MV-4-11 (cell line): ENCODE results near the gene ZNF536.
A peak's percentile ranks its signal among the peaks of the same experiment; 100 is the strongest.

Source experiments
- DNase-seq: peaks from one replicate; lab custom pipeline; 2025; lab: John Stamatoyannopoulos, UW

Gene ZNF536

GRCh38 chr19:30563691-30564090 is 191.5 kb downstream of the ZNF536 start:
- DNase-seq: no peak

- no peak for DNase-seq
Observed at GRCh38 chr19:30564551-30565011, 192.4 kb downstream of the ZNF536 start.

GRCh38 chr19:30565636-30566035 is 193.5 kb downstream of the ZNF536 start:
- no peak for DNase-seq

GRCh38 chr19:30566681-30567420 is 194.7 kb downstream of the ZNF536 start:
- no peak for DNase-seq

GRCh38 chr19:30567536-30568232 is 195.5 kb downstream of the ZNF536 start:
- DNase-seq: no peak

GRCh38 chr19:30570194-30570593 is 198.0 kb downstream of the ZNF536 start:
- DNase-seq: no peak

- DNase-seq: no peak
Observed at GRCh38 chr19:30577551-30578105, 205.4 kb downstream of the ZNF536 start.

GRCh38 chr19:30579419-30579818 is 207.2 kb downstream of the ZNF536 start:
- DNase-seq: no peak

- DNase-seq: no peak
Observed at GRCh38 chr19:30580673-30581072, 208.5 kb downstream of the ZNF536 start.

GRCh38 chr19:30584090-30584489 is 211.9 kb downstream of the ZNF536 start:
- no peak for DNase-seq

- DNase-seq: no peak
Observed at GRCh38 chr19:30587869-30588268, 215.7 kb downstream of the ZNF536 start.

GRCh38 chr19:30590596-30591229 is 218.5 kb downstream of the ZNF536 start:
- DNase-seq: peak; percentile 53

GRCh38 chr19:30593356-30593755 is 221.2 kb downstream of the ZNF536 start:
- DNase-seq: peak; percentile 8

- DNase-seq: no peak
Observed at GRCh38 chr19:30593975-30594745, 222.0 kb downstream of the ZNF536 start.

- no peak for DNase-seq
Observed at GRCh38 chr19:30596268-30596667, 224.1 kb downstream of the ZNF536 start.

GRCh38 chr19:30596813-30597399 is 224.7 kb downstream of the ZNF536 start:
- DNase-seq: no peak

GRCh38 chr19:30598688-30599087 is 226.5 kb downstream of the ZNF536 start:
- DNase-seq: no peak

GRCh38 chr19:30602661-30603350 is 230.6 kb downstream of the ZNF536 start:
- DNase-seq: no peak

GRCh38 chr19:30604657-30605056 is 232.5 kb downstream of the ZNF536 start:
- no peak for DNase-seq

GRCh38 chr19:30605333-30605732 is 233.1 kb downstream of the ZNF536 start:
- DNase-seq: no peak
